Measurements from ENCODE around the gene OGG1. TPM values are rescaled to one million over a fixed set of nuclear protein-coding genes. Genes with fewer than 3 reads are reported as not detected.

The OGG1 gene
- polyA plus RNA-seq, 1 experiment: 40.9 TPM

DNA sequence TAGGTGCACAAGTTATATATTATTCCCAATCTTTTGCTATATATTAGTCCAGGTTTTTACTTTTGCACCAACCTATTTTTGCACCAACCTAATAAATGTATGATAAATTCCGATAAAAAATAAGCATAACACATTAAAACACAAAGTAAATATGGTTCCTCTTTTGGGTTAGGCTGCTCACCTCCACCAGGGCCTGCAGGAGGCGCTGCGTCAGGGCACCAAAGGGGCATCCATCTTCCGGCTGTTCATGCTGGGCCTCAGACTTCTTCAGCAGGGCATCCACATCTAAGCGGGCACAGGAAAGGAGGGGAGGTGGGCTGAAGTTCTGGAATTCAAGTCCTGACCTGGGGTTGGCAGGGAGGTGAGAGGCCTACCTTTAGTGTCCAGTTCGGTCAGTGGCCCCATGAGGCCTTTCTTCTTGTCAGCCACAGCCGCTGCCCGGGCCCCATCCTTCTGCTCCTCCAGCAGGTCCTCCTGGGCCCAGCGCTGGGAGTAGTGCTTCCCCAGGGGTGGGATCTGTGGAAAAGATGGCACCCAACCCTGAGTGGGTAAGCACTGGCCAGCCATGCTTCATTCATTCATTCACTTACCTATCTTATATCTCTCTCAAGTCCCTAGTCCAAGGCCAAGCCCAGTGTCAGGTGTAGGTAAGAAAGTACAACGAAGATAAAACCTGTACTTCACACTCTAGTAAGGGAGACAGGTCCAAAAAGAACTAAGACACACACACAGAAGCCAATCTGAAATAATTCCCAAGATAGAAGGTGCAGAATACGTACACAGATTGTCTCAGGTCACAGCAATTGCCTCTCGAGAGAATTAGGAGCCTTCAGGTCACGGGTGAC, 37.3 kb downstream of the OGG1 start:
- CTCF ChIA-PET: interaction anchor here (0.6 to 0.9 kb wide), 2 partner anchors 7 to 18 kb away, joined by 3 read pairs; no protein-coding TSS in a partner anchor
- Histone ChIP-seq H3K27me3 (ENCODE audit: control insufficient read depth, insufficient read depth, low read length) (no peaks in the 10 kb centered on the region), H3K36me3 (ENCODE audit: control insufficient read depth, insufficient read depth, low read length) (peaks cover 39% of the 10 kb centered on the region), H3K4me3 (ENCODE audit: low read depth, low read length) (no peak overlapping the region)
- POLR2A ChIA-PET: no interaction called here
- no peak for DNase-seq (ENCODE audit: low read depth)
- TF ChIP-seq, protein P1, sequence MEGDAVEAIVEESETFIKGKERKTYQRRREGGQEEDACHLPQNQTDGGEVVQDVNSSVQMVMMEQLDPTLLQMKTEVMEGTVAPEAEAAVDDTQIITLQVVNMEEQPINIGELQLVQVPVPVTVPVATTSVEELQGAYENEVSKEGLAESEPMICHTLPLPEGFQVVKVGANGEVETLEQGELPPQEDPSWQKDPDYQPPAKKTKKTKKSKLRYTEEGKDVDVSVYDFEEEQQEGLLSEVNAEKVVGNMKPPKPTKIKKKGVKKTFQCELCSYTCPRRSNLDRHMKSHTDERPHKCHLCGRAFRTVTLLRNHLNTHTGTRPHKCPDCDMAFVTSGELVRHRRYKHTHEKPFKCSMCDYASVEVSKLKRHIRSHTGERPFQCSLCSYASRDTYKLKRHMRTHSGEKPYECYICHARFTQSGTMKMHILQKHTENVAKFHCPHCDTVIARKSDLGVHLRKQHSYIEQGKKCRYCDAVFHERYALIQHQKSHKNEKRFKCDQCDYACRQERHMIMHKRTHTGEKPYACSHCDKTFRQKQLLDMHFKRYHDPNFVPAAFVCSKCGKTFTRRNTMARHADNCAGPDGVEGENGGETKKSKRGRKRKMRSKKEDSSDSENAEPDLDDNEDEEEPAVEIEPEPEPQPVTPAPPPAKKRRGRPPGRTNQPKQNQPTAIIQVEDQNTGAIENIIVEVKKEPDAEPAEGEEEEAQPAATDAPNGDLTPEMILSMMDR (IDR thresholded peaks at IDR 0.05; ENCODE audit: insufficient read depth, low read depth, low read length): peak; percentile 51

GRCh38 chr3:9787714-9788113, 38.0 kb downstream of the OGG1 start:
- CTCF ChIA-PET: interaction anchor here (0.6 to 1.4 kb wide), 2 partner anchors 7 to 21 kb away, joined by 3 to 4 read pairs; no protein-coding TSS in a partner anchor
- Histone ChIP-seq H3K4me3 (ENCODE audit: low read depth, low read length) (no peak overlapping the region), H3K36me3 (ENCODE audit: control insufficient read depth, insufficient read depth, low read length) (peaks cover 35% of the 10 kb centered on the region), H3K27me3 (ENCODE audit: control insufficient read depth, insufficient read depth, low read length) (no peaks in the 10 kb centered on the region)
- POLR2A ChIA-PET: no interaction called here
- no peak for DNase-seq (ENCODE audit: low read depth)
- TF ChIP-seq, protein P1 (IDR thresholded peaks at IDR 0.05; ENCODE audit: insufficient read depth, low read depth, low read length): no peak

- DNase-seq (ENCODE audit: low read depth): no peak
- Histone ChIP-seq H3K27me3 (ENCODE audit: control insufficient read depth, insufficient read depth, low read length) (no peaks in the 10 kb centered on the region), H3K4me3 (ENCODE audit: low read depth, low read length) (no peak overlapping the region), H3K36me3 (ENCODE audit: control insufficient read depth, insufficient read depth, low read length) (peaks cover 25% of the 10 kb centered on the region)
- POLR2A ChIA-PET: no interaction called here
- CTCF ChIA-PET: interaction anchor here (0.6 to 1.0 kb wide), 2 partner anchors 10 to 684 kb away, joined by 3 read pairs; no protein-coding TSS in a partner anchor
- TF ChIP-seq, protein P1 (IDR thresholded peaks at IDR 0.05; ENCODE audit: insufficient read depth, low read depth, low read length): no peak
These were observed 41.4 kb downstream of the OGG1 start for GRCh38 chr3:9791127-9791526.

- ChIA-PET CTCF (interaction anchor here (1.0 to 1.1 kb wide), 2 partner anchors 13 to 76 kb away, joined by 3 read pairs; no protein-coding TSS in a partner anchor), POLR2A (interaction anchor here (1.0 kb wide), 1 partner anchor 17 kb away, joined by 4 read pairs; no protein-coding TSS in a partner anchor)
- TF ChIP-seq, protein P1 (IDR thresholded peaks at IDR 0.05; ENCODE audit: insufficient read depth, low read depth, low read length): no peak
- H3K4me3 ChIP-seq (ENCODE audit: low read depth, low read length): peak overlapping the region; percentile 100
- no peaks in the 10 kb centered on the region for H3K27me3 ChIP-seq (ENCODE audit: control insufficient read depth, insufficient read depth, low read length)
- no peak for DNase-seq (ENCODE audit: low read depth)
- H3K36me3 ChIP-seq (ENCODE audit: control insufficient read depth, insufficient read depth, low read length): peaks cover 22% of the 10 kb centered on the region
These were observed 42.1 kb downstream of the OGG1 start for GRCh38 chr3:9791790-9792404.

Data from BJ (cell line).